GM19023 (cell line): Measurements from ENCODE around the gene B4GALT5.

Experiments
- ATAC-seq: cut with Tn5 transposase; IDR thresholded peaks from one replicate; pipeline ENCODE4 v1.9.1; 2021; ENCODE audit warnings: mild to moderate bottlenecking, moderate library complexity; ENCODE audit not compliant: unreplicated experiment

Gene B4GALT5

DNA sequence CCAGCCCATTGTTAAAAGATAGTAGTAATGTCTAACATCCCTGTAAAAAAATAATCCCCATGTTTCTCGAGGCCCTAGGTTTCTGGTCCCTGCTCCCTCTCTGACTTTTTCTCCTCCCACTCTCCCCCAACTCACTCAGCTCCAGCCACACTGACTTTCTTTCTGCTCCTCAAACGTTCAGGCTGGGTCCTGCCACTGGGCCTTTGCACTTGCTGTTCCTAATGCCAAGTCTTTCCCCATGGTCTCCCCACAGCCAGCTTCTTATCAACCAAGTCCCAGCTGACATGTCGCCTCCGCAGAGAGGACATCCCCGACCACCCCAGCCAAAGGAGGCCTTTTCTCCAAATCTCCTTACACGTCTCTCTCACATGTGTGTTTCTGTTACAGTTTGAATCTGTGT lies 123.9 kb downstream of the B4GALT5 start:
- no peak for ATAC-seq

DNA sequence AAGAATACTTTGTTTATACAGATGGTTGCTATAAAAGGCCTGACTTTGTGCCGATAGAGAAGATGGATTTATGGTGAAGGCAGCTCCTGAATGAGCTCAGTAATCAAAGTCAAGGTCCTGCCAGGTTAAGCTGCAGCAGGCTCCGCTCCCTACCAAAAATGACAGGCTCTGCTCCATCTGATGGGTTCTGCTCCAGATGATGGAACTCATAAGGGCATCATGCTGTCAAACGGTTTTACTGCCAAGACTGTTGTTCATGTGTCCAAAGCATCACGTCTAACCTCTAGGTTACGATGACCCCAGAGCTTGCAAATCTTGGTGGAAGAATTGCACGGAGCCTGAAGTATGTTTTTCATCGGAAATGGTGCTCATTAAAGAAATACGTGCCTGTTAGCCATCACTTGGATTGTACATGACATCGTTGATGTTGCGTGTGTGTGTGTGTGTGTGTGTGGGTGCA lies 126.5 kb downstream of the B4GALT5 start:
- ATAC-seq = no peak

GRCh38 chr20:49585585-49586245 lies 128.0 kb downstream of the B4GALT5 start:
- ATAC-seq = no peak

DNA sequence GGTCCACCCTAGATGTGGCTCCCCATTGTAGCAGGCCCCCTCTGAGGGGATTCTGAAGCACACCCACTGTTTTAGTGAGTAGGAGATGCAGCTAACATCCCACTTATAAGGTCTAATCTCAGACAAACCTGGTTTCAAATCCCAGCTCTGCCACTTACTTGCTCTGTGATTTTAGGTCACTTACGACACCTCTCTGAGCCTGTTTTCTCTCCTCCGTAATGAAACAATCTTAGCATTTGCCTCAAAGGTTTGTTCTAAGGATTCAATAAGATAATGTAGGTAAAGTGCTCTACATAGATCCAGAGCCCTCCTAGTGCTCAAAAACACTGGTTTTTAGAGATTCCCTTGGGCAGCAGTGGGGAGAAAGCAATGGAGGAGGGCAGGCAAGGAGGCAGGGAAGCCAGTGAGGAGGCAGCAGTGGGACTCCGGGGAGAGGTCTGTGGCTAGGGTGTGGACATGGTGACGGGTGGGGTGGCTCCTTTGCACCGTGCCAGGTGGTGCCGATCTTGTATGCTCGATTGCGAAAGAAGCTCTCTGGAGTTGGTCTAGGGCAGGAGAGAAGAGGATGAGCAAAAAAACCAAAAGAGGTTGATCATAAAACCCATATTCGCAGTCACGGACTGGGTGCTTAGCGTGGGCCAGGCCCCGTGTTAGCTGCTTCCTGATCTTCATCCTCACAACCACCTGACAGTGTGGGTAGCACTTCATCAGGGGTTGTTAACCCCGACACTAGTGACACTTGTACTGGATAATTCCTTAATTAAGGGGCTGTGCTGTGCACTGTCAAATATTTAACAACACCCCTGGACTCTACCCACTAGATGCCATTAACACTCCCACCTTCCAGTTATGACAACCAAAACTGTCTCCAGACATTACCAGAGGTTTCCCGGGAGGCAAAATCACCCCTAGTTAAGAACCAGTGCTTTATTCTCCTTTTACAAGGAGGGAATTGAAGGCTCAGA lies 129.0 kb downstream of the B4GALT5 start:
- no peak for ATAC-seq

- ATAC-seq = no peak
Observed at GRCh38 chr20:49583669-49584417, 129.8 kb downstream of the B4GALT5 start.

GRCh38 chr20:49583343-49583668 lies 130.4 kb downstream of the B4GALT5 start:
- no peak for ATAC-seq
